ENCODE measurements around the gene AUP1. TPM values are rescaled to one million over a fixed set of nuclear protein-coding genes. Genes with fewer than 3 reads are reported as not detected.
A peak's percentile ranks its signal among the peaks of the same experiment; 100 is the strongest.
"Not testable (repeated sequence)": the region's sequence is repeated elsewhere in the genome, so short reads cannot be mapped to it uniquely, and the experiment has no call there.

Gene AUP1
- total RNA-seq, 1 donor from 2014 or later = 76.8 TPM

DNA sequence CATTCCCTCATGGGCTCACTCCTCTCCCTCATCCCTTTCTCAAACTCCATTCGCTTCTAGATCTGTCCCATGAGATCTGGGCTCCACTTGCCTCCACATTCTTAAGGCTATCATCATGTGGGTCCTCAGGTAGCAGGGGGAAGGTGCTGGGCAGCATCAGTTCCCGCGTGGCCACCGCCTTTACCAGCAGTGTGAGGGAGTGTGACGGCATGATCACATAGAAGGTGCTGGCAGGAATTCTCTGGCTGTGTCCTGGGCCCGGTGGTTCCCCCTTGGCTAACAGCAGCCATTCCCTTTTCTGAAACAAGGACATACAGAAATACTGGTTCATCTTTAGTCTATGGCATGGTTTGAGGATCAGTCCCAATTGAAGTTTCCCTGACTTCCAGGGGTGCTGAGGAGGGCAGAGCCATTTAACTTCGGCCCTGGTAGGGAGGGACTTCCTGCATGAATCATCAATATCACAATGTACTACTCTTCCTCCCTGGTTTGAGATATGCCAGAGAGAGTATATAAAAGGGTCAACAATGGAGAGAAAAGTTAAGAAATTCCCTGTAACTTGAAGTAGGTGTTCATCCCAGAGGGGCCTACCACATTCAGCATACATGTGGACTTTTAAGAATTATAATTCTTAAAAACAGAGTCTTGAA, 32.7 kb upstream of the AUP1 start:
- Mint-ChIP-seq H3K4me3 (ENCODE audit: unreplicated experiment) (no peak overlapping the region), H3K9me3 (ENCODE audit: low read depth) (no peaks in the 10 kb centered on the region), H3K27ac (ENCODE audit: unreplicated experiment) (peak overlapping the region; percentile 52), H3K36me3 (ENCODE audit: low read depth) (no peaks in the 10 kb centered on the region), H3K27me3 (ENCODE audit: low read depth) (no peaks in the 10 kb centered on the region), H3K4me1 (ENCODE audit: low read depth) (peaks cover 54% of the 10 kb centered on the region)
- DNase-seq (ENCODE audit: low spot score) = no peak
- TF ChIP-seq CTCF (IDR thresholded peaks at IDR 0.05) = no peak

DNA sequence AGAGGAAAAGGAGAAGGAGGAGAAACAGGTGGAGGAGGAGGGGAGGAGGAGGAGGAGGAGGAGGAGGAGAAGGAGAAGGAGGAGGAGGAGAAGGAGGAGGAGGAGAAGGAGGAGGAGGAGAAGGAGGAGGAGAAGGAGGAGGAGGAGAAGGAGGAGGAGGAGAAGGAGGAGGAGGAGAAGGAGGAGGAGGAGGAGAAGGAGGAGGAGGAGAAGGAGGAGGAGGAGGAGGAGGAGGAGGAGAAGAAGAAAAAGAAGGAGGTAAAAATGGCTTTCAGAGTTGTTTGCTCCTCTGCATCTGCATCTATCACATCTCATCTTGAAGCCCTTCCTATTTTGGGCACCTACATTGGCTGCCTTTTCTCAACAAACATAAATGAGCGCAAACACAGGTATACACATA, 31.5 kb upstream of the AUP1 start:
- not testable (repeated sequence) for H3K9me3 Mint-ChIP-seq (ENCODE audit: low read depth); H3K36me3 Mint-ChIP-seq (ENCODE audit: low read depth); H3K27ac Mint-ChIP-seq (ENCODE audit: unreplicated experiment); H3K4me3 Mint-ChIP-seq (ENCODE audit: unreplicated experiment); H3K27me3 Mint-ChIP-seq (ENCODE audit: low read depth); DNase-seq (ENCODE audit: low spot score)
- H3K4me1 Mint-ChIP-seq (ENCODE audit: low read depth) = peaks cover 54% of the 10 kb centered on the region

DNA sequence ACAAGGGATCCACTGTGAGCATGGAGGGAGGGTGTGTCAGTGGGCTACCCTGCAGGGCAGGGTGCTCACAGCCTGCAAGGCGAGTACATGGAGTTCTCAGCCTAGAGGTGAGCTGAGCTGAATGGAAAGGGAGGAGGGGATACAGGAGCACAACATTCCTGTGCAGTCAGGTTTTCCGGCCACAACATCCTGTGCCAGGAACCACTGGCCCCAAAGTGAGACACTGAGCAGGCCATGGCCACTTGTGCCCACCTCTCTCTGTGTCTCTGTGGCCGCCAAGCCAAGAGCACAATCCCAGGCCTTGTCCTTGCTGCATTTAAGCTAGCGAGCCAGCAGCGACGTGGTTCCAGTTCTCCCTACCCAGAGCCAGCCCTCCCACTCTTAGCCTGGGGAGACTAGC, 31.1 kb upstream of the AUP1 start:
- TF ChIP-seq CTCF (IDR thresholded peaks at IDR 0.05) = no peak
- no peaks in the 10 kb centered on the region for H3K36me3 Mint-ChIP-seq (ENCODE audit: low read depth)
- peak overlapping the region; percentile 34 for H3K27ac Mint-ChIP-seq (ENCODE audit: unreplicated experiment)
- H3K4me3 Mint-ChIP-seq (ENCODE audit: unreplicated experiment) = no peak overlapping the region
- DNase-seq (ENCODE audit: low spot score) = no peak
- H3K9me3 Mint-ChIP-seq (ENCODE audit: low read depth) = no peaks in the 10 kb centered on the region
- H3K27me3 Mint-ChIP-seq (ENCODE audit: low read depth) = no peaks in the 10 kb centered on the region
- peaks cover 52% of the 10 kb centered on the region for H3K4me1 Mint-ChIP-seq (ENCODE audit: low read depth)

- no peak overlapping the region for H3K27ac Mint-ChIP-seq (ENCODE audit: unreplicated experiment)
- DNase-seq (ENCODE audit: low spot score) = no peak
- no peak overlapping the region for H3K4me3 Mint-ChIP-seq (ENCODE audit: unreplicated experiment)
- H3K36me3 Mint-ChIP-seq (ENCODE audit: low read depth) = no peaks in the 10 kb centered on the region
- H3K4me1 Mint-ChIP-seq (ENCODE audit: low read depth) = peaks cover 59% of the 10 kb centered on the region
- no peak for TF ChIP-seq CTCF (IDR thresholded peaks at IDR 0.05)
- no peaks in the 10 kb centered on the region for H3K9me3 Mint-ChIP-seq (ENCODE audit: low read depth)
- no peaks in the 10 kb centered on the region for H3K27me3 Mint-ChIP-seq (ENCODE audit: low read depth)
These were observed 30.4 kb upstream of the AUP1 start for GRCh38 chr2:74559912-74560311.

DNA sequence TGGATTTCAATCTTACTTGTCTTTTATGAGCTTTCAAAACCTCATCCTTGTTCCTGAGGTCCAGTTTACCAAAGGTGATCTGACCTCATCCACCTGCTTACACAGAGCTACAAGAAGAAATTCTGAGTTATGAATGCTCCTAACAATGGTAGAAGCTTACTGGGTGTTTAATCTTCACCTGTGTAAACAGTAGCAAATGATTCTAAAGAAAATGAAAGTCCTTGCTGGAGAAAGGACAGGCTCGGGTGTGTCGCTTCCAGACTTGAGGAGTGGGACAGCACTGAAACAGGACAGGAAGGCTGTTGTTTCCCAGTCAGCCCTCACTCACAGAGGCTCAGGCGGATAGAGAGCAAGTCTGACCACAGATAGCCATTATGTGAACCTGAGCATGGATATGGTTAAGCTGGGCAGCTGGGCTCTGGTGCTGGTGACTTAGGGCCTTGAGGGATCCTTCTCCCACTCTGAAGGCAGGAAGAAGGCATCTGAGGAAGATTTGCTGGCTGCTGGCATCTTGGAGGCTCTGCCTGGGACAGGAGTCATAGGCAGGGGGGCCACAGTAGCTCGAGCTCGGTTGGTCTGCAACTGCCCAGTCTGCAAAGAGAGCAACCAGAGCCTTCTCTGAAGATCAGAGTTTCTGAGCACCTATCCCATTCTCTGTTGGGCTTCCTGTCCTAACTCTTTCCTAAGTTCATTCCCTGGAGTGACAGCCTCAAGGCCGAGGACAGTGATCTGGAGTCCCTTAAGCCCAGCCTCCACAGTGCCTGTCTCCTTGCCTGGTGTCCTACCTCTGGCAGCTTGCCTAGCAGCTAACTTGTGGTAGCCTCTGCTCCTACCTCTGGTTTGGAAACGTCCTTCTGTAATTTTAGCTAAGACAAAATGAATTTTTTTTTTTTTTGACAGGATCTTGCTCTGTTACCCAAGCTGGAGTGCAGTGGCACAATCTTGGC, 29.1 kb upstream of the AUP1 start:
- no peaks in the 10 kb centered on the region for H3K36me3 Mint-ChIP-seq (ENCODE audit: low read depth)
- H3K4me1 Mint-ChIP-seq (ENCODE audit: low read depth) = peaks cover 50% of the 10 kb centered on the region
- no peak overlapping the region for H3K27ac Mint-ChIP-seq (ENCODE audit: unreplicated experiment)
- TF ChIP-seq CTCF (IDR thresholded peaks at IDR 0.05) = no peak
- H3K4me3 Mint-ChIP-seq (ENCODE audit: unreplicated experiment) = no peak overlapping the region
- H3K9me3 Mint-ChIP-seq (ENCODE audit: low read depth) = no peaks in the 10 kb centered on the region
- H3K27me3 Mint-ChIP-seq (ENCODE audit: low read depth) = no peaks in the 10 kb centered on the region
- DNase-seq (ENCODE audit: low spot score) = no peak

Data from chondrocyte (in vitro differentiated cells).